DND-41 (cell line): Measurements from ENCODE around the gene GNAO1.

ENCODE experiments used
- EZH2 ChIP-seq: IDR thresholded peaks from 3 replicates; pipeline ENCODE4 v1.6.1; 2012; ENCODE audit warnings: borderline replicate concordance, low read depth, mild to moderate bottlenecking, moderate library complexity, low read length, inconsistent platforms; ENCODE audit not compliant: severe bottlenecking
- TF ChIP-seq, protein P1 (sequence below): IDR thresholded peaks from 2 replicates; pipeline ENCODE4 v1.5.1; 2012; ENCODE audit warnings: borderline replicate concordance, low read length, moderate library complexity, mild to moderate bottlenecking; ENCODE audit not compliant: poor library complexity, severe bottlenecking; ENCODE audit errors: extremely low read depth

DNA sequence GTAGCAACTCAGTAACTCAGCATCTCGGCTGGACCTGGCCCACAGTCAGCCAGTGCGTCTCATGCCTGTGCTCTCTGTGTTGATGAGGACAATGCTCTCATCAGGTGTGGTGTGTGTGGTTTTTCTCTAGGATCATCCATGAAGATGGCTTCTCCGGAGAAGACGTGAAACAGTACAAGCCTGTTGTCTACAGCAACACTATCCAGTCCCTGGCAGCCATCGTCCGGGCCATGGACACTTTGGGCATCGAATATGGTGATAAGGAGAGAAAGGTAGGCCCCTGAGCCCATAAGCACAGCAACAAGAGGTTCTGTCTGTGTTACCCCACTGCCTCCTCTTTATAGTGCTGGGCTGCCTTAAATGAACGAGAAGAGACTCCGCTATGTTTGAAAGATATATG lies 84.5 kb downstream of the GNAO1 start:
- TF ChIP-seq, protein P1, sequence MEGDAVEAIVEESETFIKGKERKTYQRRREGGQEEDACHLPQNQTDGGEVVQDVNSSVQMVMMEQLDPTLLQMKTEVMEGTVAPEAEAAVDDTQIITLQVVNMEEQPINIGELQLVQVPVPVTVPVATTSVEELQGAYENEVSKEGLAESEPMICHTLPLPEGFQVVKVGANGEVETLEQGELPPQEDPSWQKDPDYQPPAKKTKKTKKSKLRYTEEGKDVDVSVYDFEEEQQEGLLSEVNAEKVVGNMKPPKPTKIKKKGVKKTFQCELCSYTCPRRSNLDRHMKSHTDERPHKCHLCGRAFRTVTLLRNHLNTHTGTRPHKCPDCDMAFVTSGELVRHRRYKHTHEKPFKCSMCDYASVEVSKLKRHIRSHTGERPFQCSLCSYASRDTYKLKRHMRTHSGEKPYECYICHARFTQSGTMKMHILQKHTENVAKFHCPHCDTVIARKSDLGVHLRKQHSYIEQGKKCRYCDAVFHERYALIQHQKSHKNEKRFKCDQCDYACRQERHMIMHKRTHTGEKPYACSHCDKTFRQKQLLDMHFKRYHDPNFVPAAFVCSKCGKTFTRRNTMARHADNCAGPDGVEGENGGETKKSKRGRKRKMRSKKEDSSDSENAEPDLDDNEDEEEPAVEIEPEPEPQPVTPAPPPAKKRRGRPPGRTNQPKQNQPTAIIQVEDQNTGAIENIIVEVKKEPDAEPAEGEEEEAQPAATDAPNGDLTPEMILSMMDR: no peak
- TF ChIP-seq EZH2: no peak
